Omental fat pad (tissue), 4 donors: ENCODE measurements around the gene TESK1. TPM values are rescaled to one million over a fixed set of nuclear protein-coding genes. Genes with fewer than 3 reads are reported as not detected.

Source experiments
- ATAC-seq: fragments of 150-250 bp; one replicate; pipeline ENCODE4 v1.9.1; 2016; ENCODE audit warnings: mild to moderate bottlenecking, moderate library complexity; ENCODE audit not compliant: low FRiP score
- DNase-seq: peaks from one replicate; pipeline ENCODE4 v3.0.0-alpha.2; 2019; ENCODE audit warnings: low spot score
- total RNA-seq, 4 donors: library from RNA; depleted of rRNA; stranded (reverse); fragments of >200 nt; gene quantifications; one replicate each; pipeline ENCODE4 v1.1.0, GENCODE V29; 2016
- TF ChIP-seq, protein P1 (sequence below), 3 donors: fragments of 450-650 bp; IDR thresholded peaks; one replicate each; pipeline ENCODE4 v1.5.1; 2016 to 2017; ENCODE audit warnings: antibody characterized with exemption in 3 of 3, mild to moderate bottlenecking in 3 of 3, moderate library complexity in 2 of 3

Gene TESK1
- total RNA-seq, 4 donors from 2014 or later: 29.6 to 53.0 (median 36.5) TPM

DNA sequence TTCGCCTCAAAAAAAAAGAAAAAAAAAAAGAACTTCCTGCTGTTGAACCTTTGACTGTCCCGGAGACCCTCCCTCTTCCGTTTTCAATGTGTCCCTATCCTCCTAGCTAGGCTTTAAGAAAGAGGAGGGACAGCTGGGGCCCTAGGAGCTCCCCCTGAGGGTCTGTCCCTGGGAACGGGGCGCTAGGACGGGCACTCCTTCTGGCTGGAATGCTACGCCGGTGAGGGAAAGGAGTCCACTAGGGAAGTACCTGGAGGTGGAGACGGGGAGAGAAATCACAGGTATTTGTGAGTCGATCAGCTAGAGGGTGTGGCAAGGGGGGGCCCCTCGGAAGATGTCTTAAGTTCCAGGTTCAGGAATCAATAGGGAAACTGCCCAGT is 41.1 kb downstream of the TESK1 start:
- DNase-seq: no peak
- TF ChIP-seq, protein P1, sequence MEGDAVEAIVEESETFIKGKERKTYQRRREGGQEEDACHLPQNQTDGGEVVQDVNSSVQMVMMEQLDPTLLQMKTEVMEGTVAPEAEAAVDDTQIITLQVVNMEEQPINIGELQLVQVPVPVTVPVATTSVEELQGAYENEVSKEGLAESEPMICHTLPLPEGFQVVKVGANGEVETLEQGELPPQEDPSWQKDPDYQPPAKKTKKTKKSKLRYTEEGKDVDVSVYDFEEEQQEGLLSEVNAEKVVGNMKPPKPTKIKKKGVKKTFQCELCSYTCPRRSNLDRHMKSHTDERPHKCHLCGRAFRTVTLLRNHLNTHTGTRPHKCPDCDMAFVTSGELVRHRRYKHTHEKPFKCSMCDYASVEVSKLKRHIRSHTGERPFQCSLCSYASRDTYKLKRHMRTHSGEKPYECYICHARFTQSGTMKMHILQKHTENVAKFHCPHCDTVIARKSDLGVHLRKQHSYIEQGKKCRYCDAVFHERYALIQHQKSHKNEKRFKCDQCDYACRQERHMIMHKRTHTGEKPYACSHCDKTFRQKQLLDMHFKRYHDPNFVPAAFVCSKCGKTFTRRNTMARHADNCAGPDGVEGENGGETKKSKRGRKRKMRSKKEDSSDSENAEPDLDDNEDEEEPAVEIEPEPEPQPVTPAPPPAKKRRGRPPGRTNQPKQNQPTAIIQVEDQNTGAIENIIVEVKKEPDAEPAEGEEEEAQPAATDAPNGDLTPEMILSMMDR (IDR thresholded peaks at IDR 0.05): no peak

DNA sequence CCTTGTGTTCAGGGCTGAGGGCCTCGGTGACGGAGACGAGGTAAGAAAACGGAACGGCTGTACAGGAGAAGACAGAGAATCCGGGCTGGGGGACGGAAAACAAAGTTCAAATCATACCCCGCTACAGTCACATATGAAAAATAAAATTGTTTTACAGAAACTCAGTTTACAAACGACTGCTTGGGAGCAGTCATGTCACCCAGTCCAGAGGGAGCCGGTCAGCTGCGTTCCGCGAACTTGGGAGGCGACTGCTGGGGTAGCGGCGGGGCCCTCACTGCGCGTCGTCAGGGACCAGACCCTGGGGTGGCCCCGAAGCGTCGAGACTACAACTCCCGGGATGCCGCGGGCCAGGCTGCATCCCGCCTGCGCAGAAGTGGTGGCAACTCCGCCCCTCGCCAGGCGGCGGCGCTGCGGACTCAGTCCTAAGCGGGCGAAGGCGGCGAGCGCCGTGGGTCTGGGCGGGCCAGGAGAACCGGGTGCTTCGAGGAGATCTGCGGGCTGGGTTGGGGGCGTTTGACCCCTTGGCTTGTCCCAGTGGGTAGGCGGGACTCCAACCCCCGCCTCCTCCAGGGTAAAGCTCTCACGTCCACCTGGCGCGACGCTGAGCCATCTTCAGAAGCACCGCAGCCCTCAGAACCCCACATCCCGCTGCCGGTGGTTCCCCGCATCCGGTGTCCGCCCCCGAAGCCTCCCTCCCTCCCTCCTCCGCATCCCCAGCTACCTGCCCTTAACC is 41.6 kb downstream of the TESK1 start:
- ATAC-seq (peak; percentile 95), DNase-seq (peak; percentile 85)
- TF ChIP-seq, protein P1 (IDR thresholded peaks at IDR 0.05): peak in 1 of 3 donors; percentile 92

More for the DNA sequence above, 41.1 kb downstream of the TESK1 start:
- ATAC-seq: peak; percentile 27

DNA sequence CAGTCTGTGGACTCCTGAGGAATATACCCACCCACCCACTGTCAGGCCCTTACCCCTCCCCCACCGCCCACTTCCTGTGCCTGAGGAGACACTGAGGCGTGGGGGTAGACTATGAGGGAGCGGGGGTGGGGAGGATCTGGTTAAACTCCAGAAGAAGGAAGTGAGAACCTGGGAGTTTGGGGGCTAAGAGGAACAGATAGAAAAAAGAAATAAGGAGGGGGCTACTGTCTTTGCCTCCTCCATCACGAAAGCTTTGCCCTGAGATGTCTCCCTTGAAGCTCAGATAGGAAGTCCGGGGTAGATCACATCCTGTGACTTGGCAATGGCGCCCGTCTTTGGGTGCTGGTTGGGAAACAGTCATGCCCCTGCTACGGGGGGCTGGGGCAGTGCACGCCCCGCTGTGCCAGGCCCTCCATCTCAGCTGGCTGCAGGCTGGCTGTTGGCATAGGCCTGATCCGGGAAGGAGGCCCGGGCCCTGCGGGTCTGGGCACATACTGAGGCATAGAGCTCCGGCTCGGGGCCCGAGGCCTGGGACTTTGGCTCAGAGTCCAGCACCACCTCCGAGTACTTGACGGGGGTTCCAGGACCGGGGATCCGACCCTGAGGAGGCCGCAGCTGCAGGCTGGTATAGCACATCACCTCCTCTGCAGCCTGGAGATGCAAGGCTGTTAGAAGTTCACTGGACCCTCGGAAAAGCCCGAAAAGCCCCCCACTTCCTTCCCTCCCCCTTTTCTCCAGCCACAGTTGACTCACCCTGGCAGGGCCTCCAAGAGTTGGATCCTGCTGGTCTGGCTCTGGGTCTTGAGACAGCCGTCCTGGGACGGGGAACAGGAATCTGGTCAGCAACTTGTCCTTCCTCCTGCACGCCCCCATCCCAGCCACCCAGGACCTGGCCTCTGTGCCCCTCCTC is 44.6 kb downstream of the TESK1 start:
- no peak for ATAC-seq
- no peak for DNase-seq
- TF ChIP-seq, protein P1 (IDR thresholded peaks at IDR 0.05): no peak

DNA sequence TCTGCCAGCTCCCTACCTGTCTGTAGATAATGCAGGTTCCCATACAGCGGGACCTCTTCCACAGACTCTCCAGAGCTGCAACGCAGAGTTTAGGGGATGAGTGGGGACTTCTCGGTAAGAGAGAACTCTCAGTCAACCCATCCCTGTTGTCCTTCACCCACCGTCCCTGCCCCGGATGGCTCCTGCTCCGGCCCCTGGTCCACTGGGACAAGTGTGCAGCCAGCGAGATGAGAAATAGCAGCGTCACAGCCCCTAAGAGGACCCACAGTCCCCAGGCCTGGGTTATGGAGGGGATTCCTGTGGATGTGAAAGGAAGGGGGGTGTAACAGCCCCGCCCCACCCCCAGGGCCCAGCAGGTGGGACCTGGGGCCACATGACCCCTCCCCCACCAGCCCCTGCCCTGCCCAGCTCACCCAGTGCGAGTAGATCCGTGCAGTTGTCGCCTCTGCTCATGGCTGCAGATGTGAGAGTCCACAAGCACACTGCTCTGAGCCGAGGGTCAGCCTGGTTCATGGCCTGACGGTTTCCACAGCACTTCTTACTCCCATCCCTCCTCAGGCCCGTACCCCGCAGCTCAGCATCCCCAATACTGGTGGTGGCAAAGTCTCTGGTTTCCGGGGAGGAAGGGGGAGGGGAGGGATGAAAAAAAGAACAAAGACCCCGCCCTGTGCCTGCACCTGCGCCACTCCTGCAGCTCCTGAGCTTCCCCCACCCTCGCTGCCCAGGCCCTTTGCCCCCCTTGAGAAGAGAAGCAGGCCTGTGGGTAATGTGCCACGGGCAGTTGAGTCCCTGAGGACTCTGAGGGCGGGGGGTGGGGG is 45.5 kb downstream of the TESK1 start, which contains the start of gene SIT1:
Gene SIT1 (minus strand): TSS at position 591 of the 818 bp plus-strand sequence. CDS start 78 bp downstream, at position 513.
- TF ChIP-seq, protein P1 (IDR thresholded peaks at IDR 0.05): no peak
- no peak for ATAC-seq
- DNase-seq: no peak

DNA sequence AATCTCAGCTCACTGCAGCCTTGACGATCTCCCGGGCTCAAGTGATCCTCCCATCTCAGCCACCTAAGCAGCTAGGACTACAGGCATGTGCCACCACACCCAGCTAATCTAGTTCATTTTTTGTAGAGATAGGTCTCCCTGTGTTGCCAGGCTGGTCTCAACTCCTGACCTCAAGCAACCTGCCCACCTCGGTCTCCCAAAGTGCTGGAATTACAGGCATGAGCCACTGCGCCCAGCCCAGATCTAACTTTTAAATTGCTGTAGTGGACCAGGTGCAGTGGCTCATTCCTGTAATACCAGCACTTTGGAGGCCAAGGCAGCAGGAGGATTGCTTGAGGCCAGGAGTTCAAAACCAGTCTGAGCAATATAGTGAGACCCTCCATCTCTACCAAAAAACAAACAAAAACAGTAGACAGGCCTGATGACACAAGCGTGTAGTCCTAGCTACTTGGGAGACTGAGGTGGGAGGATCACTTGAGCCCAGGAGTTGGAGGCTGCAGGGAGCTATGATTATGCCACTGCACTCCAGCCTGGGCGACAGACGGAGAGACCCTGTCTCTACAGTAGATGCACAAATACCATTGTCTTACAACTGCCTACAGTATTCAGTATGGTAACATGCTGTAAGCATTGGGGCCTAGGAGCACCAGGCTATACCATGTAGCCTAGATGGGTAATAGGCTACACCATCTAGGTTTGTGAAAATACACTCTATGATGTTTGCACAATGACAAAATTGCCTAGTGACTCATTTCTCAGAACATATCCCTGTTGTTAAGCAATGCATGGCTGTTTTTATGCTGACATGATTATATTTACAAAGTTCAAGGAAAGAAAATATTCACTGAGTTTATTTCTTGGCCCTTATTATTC is 47.1 kb downstream of the TESK1 start:
- TF ChIP-seq, protein P1 (IDR thresholded peaks at IDR 0.05): no peak
- ATAC-seq (no peak), DNase-seq (no peak)

DNA sequence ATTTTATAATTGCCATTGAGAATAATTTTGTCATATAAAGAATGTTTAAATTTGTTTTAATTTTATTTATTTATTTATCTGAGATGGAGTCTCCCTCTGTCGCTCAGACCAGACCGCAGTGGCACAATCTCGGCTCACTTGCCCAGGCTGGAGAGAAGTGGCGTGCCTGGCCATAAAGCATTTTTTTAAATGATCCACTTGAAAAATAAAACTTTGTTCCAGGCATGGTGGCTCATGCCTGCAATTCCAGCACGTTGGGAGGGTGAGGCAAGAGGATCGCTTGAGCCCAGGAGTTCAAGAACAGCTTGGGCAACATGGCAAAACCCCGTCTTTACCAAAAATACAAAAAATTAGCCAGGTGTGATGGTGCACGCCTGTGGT is 47.8 kb downstream of the TESK1 start:
- TF ChIP-seq, protein P1 (IDR thresholded peaks at IDR 0.05): no peak
- DNase-seq: no peak
- no peak for ATAC-seq
